ENCODE results near the gene ZNF747. TPM values are rescaled to one million over a fixed set of nuclear protein-coding genes. Genes with fewer than 3 reads are reported as not detected.
"Not testable (repeated sequence)": the region's sequence is repeated elsewhere in the genome, so short reads cannot be mapped to it uniquely, and the experiment has no call there.

ZNF747 gene
- total RNA-seq, 2 donors from 2014 or later = 9.6 to 9.8 TPM

DNA sequence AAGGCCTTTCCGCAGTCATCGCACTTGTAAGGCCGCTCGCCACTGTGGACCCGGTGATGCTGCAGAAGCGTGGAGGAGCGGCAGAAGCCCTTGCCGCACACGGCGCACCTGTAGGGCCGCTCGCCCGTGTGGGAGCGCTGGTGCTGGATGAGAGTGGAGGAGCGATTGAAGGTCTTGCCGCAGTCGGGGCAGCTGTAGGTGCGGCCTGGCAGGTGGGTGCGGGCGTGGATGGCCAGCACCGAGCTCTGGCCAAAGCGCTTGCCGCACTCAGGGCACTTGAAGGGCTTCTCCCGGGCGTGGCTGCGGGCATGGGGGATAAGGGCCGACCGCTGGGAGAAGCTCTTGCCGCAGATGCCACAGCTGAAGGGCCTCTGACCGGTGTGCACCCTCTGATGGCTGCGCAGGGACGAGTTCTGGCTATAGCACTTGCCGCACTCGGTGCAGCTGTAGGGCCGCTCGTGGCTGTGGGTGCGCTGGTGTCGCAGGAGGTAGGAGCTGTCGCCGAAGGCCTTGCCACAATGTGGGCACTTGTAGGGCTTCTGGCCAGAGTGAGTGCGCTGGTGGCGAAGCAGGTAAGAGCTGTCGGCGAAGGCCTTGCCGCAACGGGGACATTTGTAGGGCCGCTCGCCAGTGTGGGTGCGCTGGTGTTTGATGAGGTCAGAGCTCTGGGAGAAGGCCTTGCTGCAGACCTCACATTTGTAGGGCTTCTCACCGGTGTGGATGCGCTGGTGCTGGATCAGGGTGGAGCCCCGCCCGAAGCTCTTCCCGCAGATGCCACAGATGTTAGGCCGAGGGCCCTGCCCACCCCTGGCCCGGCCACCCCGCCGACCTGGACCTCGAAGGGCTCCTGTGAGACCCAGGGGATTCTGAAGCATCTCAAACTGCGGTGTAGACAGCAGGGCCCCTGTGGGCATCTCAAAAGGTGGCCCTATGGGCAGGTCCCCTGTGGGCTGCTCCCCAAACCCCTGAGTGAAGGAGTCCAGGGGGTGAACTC, 9.8 kb downstream of the ZNF747 start:
- intact Hi-C loops (cut with DNase I) = loop anchor here (10.0 kb wide), 2 partner anchors 60 to 80 kb away; partner anchors contain the start of genes SEPHS2 (in 1 of the 2) and ZNF785 (in 1 of the 2)

DNA sequence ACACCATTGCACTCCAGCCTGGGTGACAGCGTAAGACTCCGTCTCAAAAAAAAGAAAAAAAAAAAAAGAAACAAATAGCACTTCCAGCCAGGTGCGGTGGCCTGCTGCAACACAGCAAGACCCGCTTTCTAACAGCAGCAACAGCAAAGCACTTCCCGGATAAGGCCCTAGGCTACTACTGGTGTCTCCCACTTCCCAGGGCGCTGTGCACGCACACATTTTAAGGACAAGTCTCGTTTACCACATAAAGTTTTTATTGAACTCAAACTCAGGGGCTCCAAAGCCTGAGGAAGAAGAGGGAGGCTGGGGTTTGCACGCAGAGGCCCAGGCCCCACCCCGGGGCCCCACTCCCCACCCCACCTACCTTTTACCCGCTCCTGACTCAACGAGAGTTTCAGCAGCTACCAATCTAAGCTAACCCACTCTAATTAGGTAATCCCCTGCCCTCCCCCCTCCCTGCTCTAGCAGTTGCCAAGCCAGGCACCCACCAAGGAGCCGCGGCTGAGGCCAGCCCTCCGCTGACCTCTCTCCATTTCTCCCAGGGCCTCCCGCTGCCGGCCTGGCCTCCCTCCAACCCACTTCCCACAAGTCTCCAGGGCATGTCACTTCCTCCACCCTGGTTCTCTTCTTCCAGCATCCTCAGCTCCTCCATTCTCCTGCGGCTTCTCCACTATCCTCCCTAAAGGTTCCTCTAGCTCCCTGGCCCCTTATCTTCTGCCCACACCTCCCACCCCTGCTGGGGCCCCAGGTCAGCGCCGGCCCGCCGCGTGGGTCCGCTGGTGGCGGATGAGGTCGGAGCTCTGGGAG, 10.7 kb downstream of the ZNF747 start:
- DNase-seq (ENCODE audit: low spot score) = peak; percentile 78
- intact Hi-C loops (cut with DNase I) = loop anchor here (10.0 kb wide), 2 partner anchors 61 to 79 kb away; partner anchors contain the start of genes SEPHS2 (in 1 of the 2) and ZNF785 (in 1 of the 2)

More for the DNA sequence above, 9.8 kb downstream of the ZNF747 start:
- peak; percentile 80 for DNase-seq (ENCODE audit: low spot score)

DNA sequence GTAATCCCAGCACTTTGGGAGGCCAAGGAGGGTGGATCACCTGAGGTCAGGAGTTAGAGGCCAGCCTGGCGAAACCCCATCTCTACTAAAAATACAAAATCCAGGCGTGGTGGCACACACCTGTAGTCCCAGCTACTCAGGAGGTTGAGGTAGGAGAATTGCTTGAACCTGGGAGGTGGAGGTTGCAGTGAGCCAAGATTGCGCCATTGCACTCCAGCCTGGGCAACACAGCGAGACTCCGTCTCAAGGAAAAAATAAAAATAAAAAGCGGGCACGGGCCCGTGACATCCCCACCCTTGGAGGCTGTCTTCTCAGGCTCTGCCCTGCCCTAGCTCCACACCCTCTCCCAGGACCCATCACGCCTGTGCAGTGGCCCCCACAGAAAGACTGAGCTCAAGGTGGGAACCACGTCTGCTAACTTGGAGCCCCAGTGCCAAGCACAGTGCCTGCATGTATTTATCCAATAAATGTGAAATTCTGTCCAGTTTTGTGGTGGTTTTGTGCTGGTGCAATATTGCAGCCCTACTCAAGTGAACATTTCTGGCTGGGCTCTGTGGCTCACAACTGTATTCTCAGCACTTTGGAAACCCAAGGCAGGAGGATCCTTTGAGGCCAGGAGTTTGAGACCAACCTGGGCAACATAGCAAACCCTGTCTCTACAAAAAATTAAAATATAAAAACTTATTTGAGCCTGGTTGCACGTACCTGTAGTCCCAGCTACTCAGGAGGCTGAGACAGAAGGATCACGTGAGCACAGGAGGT, 11.8 kb downstream of the ZNF747 start:
- intact Hi-C loops (cut with DNase I) = loop anchor here (10.0 kb wide), 2 partner anchors 62 to 78 kb away; partner anchors contain the start of genes SEPHS2 (in 1 of the 2) and ZNF785 (in 1 of the 2)

DNA sequence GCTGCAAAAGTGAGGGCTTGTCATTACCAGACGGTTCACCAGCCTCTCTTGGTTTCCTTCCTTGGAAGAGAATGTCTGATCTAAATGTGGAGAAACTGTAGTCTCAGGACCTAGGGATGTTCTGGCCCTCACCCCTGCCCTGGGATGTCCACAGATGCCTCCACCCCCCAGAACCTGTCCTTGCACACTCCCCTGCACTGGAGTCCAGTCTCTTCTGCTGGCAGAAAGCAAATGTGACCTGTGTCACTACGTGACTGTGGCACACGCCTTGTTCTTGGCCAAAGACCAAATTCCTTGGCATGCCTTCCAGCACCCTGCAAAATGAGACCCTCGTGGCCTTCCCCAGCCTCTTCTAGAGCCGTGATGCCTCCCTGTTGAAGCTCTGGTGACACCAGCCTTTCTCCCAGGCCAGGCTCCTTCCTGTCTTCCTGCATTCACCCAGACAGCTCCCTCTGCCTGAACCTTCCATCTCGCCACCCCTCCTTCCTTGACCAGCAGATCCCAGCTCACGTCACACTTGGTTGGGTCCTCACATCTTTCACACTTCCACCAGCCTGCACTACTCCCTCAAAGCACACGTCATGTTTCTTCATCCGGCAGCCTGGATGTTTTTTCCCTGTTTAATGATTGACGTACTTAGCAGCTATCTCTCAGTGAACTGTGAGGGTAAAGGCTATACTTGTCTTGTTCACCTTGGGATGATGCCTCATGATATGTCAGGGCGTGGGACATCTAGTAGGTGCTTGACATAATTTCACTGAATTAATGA, 12.6 kb downstream of the ZNF747 start:
- no peak for DNase-seq (ENCODE audit: low spot score)
- intact Hi-C loops (cut with DNase I) = loop anchor here (10.0 kb wide), 2 partner anchors 63 to 77 kb away; partner anchors contain the start of genes SEPHS2 (in 1 of the 2) and ZNF785 (in 1 of the 2)

More for the DNA sequence above, 11.8 kb downstream of the ZNF747 start:
- not testable (repeated sequence) for DNase-seq (ENCODE audit: low spot score)

DNA sequence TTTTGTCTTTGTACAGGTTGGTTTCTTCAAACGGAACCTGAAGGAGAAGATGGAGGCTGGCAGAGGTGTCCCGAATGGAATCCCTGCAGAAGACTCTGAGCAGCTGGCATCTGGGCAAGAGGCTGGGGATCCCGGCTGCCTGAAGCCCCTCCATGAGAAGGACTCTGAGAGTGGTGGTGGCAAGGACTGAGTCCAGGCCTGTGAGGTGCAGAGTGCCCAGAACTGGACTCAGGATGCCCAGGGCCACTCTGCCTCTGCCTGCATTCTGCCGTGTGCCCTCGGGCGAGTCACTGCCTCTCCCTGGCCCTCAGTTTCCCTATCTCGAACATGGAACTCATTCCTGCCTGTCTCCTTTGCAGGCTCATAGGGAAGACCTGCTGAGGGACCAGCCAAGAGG, 13.2 kb downstream of the ZNF747 start:
- no peak for DNase-seq (ENCODE audit: low spot score)
- intact Hi-C loops (cut with DNase I) = loop anchor here (10.0 kb wide), 2 partner anchors 63 to 77 kb away; partner anchors contain the start of genes SEPHS2 (in 1 of the 2) and ZNF785 (in 1 of the 2)

DNA sequence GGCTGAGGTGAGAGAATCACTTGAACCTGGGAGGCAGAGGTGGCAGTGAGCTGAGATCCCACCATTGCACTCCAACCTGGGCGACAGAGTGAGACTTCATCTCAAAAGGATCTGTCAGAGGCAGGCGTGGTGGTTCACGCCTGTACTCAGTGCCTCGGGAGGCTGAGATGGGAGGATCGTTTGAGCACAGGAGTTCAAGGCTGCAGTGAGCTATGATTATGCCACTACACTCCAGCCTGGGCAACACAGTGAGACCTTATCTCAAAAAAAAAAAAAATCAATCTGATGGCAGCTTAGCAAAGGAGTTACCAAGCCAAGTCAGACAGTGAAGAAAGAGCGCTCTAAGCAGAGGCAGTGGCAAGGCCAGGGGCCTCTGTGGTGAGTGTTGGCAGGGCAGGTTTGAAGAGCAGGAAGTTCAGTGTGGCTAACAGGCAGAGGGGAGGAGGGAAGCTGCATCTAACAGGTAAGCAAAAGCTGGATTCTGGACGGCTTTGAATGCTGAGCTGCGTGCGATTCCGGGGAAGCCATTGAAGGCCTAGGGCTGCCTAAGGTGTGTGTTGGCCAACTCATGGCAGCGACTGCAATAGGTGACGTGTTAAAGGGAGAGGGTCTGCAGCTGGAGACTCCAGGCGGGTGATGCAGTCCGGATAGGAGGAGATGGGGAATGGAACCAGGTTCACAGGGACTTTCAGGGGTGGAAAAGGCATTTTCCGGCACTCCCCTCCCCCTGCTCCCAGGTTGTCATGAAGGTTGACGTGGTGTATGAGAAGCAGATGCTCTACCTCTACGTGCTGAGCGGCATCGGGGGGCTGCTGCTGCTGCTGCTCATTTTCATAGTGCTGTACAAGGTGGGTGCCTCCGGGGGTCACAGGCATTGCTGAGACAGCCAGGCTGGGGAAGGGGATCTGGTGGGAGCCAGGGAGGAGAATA, 15.3 kb downstream of the ZNF747 start:
- DNase-seq (ENCODE audit: low spot score) = no peak
- intact Hi-C loops (cut with DNase I) = loop anchor here (5.0 to 10.0 kb wide), 4 partner anchors 65 to 958 kb away; partner anchors contain the start of genes SEPHS2 (in 1 of the 2) and ZNF785 (in 1 of the 2)

DNA sequence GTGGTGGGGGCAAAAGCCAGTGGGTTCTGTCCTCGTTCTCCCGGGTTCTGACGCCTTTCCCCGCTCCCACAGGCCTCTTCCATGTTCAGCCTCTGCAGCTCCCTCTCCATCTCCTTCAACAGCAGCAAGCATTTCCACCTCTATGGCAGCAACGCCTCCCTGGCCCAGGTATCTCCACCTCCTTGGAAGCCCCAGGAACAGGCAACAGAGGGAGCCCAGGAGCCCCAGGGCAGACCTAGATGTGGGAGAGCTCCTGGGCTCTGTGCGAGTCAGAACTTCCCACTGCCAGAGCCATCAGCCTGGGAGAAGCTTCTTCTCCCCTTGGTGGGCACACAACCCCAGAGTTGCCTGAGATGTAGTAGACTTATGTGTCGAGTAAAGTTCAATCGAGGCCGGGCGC, 16.1 kb downstream of the ZNF747 start:
- DNase-seq (ENCODE audit: low spot score) = no peak
- intact Hi-C loops (cut with DNase I) = loop anchor here (5.0 to 10.0 kb wide), 2 partner anchors 64 to 959 kb away; no protein-coding TSS in a partner anchor

DNA sequence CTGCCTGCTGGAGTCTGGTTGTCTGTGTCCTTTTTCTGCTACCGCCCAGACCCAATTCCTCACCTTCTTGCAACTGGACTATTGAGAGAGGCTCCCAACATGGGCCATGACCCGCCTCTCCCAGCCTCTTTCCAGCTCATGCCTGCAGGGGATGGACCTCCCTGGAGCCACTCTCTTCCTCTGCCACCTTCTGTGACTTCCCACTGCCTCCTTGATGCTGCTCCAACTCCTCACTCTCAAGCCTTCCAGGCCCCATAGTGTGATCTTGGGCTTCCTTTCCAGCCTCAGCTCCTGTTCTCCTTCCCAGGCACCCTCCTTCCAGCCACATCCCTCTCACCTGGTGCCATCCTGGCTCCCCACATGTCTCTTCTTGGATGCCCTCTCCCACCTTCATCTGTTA, 19.4 kb downstream of the ZNF747 start:
- intact Hi-C loops (cut with DNase I) = loop anchor here (5.0 to 10.0 kb wide), 2 partner anchors 60 to 962 kb away; no protein-coding TSS in a partner anchor
- DNase-seq (ENCODE audit: low spot score) = no peak

DNA sequence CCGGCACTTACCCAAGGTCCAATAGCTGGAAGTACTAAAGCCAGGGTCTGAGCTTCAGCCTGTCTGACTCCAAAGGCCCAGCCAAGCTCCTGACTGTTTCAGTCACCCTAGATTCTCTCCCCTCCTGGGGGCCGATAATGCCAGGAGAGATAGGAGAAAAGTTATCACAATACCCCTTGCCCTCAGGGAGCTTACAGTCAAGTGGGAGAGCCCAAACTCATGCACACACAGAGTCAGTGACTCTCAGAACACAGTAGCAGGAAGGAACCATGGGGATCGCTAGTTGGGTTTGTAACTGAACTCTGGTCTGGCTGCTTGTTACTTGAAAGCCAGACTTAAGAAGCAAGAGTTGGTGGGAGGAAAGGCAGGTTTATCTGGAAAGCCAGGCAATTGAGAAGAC, 23.1 kb downstream of the ZNF747 start:
- DNase-seq (ENCODE audit: low spot score) = no peak
- intact Hi-C loops (cut with DNase I) = loop anchor here in 1 of 2 donors (10.0 kb wide), 1 partner anchor 57 kb away; no protein-coding TSS in a partner anchor

DNA sequence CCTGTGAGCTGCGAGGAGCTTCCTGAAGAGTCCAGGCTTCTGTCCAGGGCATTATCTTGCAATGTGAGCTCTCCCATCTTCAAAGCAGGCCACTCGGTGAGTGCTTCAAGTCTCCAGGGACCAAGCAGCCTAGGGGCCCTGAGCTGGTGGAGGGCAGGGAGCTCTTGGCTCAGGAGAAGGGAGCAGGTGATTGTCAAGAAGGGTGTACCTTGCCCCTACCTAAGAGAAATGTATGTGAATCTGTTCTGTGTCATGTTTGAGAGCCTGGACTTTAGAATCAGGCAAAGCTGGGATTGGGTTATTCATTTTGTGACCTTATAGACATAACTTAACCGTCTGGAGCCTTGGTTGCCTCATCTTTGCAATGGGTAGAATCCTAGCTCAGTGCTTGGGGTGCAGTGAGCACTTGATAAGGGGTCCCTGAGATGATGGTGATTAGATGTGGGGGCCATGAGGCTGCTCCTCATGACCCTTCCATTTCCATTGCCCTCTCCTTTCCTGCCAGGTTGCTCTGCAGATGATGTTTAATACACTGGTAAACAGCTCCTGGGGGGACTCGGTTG, 24.2 kb downstream of the ZNF747 start:
- DNase-seq (ENCODE audit: low spot score) = no peak
- intact Hi-C loops (cut with DNase I) = loop anchor here in 1 of 2 donors (10.0 kb wide), 1 partner anchor 56 kb away; no protein-coding TSS in a partner anchor

DNA sequence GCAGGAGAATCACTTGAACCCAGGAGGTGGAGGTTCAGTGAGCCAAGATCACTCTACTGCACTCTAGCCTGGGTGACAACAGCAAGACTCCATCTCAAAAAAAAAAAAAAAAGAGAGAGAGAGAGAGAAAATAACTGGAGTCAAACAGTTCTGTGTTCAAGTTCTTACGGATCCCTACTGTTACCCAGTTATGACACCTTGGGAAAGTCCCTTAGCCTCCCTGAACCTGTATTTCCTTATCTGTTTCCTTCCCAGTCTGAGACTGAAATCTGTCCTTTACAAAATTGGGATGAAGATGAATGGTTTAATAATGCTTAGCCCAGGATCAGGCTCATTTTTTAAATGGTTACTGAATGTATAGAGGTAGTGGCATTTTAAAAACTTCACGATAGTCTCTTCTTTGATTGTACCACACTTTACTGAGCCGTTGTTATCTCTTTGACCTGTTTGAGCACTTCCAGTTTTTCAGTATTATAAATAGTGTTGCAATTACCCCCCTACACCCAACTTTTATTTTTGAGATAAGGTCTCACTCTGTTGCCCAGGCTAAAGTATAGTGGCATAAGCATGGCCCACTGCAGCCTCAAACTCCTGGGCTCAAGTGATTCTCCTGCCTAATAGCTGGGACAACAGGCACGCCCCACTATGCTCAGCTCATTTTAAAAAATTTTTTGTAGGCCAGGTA, 25.4 kb downstream of the ZNF747 start:
- no peak for DNase-seq (ENCODE audit: low spot score)
- intact Hi-C loops (cut with DNase I) = no loop called here

DNA sequence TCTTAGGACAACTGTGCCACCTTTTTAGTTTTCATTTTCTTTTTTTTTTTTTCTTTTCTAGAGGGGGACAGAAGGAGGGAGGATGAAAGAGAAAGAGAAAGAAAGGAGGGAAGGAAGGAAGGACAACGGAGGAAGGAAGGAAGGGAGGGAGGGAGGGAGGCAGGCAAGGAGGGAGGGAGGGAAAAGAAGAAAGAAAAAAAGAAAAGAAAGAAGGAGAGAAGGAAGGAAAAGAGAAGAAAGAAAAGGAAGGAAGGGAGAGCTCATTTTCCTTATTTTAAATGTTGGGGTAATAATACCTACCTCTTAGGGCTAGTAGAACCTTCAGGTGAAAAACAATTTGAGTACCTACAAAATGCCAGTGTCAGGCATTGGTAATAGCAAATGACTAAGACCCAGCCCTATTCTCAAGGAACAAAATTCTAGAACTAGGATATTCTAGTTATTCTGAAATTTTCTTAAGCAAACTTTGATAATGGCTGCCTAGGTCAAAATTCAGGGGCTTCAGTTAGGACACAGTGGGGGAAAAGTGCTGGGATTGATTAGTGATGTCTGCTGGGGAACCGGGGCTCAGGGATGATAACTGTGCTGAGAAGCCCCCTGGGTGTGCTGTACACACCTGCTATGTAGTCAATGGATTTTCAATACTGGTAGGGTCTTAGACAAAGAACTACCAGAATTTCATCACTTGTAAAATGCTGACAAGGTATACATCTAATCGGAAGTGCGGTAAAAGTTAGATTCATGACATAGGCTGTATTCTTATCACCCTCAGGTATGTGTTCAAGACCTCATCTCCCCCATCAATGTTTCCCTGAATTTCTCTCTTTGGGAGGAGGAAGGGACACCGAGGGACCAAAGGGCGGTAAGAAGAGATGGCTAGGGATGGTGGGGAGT, 31.0 kb downstream of the ZNF747 start:
- no peak for DNase-seq (ENCODE audit: low spot score)
- intact Hi-C loops (cut with DNase I) = no loop called here

DNA sequence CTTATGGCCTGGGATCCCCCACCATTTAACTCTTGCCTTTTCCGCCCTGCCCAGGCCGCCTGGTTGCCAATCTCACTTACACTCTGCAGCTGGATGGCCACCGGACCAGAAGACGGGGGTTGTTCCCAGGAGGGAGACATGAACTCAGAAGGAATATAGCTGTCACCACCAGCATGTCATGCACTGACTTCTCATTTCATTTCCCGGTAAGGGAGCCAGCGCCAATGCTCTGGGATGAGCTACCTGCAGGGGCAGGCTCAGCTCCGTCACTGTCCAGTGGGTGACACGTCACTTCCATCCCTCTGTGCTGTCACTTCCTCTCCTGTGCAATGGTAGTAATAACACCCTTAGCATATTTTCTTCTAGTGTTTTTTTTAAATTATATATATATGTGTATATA, 35.4 kb downstream of the ZNF747 start:
- intact Hi-C loops (cut with DNase I) = no loop called here
- no peak for DNase-seq (ENCODE audit: low spot score)

DNA sequence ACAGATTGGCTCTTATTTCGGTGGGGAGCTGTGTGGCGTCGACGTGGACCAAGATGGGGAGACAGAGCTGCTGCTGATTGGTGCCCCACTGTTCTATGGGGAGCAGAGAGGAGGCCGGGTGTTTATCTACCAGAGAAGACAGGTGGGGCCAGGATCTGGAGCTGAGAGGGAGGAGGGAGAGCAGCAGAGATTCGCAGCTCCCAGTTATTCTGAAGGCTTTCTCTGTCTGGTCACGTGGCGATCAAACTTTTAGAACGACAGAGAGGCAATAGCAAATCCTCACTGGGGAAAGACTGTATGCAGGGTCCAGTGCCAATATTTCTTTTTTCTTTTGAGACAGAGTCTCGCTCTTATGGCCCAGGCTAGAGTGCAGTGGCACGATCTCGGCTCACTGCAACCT, 39.9 kb downstream of the ZNF747 start:
- intact Hi-C loops (cut with DNase I) = no loop called here

More for the DNA sequence above, 39.9 kb downstream of the ZNF747 start:
- DNase-seq (ENCODE audit: low spot score) = no peak

Measured in posterior vena cava (tissue), 2 donors.